PFSK-1 (cell line): Measurements from ENCODE around the gene SEMG2.

ENCODE experiments used
- FOXP2 ChIP-seq: optimal IDR thresholded peaks from 2 replicates; pipeline ENCODE3; 2011; ENCODE audit warnings: borderline replicate concordance, control low read depth, inconsistent platforms; ENCODE audit not compliant: insufficient read depth; ENCODE audit errors: extremely low read length, extremely low read depth
- POLR2AphosphoS5 ChIP-seq: IDR thresholded peaks from 2 replicates; pipeline ENCODE4 v1.6.1; 2012; ENCODE audit warnings: low read depth, mild to moderate bottlenecking, control low read depth, low read length, moderate library complexity
- REST ChIP-seq, 2 experiments: IDR thresholded peaks; 2 replicates each; pipeline versions ENCODE4 v1.6.1 to v1.8.0; 2011 to 2012; ENCODE audit warnings: low read depth in 2 of 2, low read length in 2 of 2, control low read depth in 1 of 2, inconsistent platforms in 1 of 2, mild to moderate bottlenecking in 1 of 2, moderate library complexity in 1 of 2; ENCODE audit not compliant: insufficient read depth in 1 of 2
- SIN3A ChIP-seq: IDR thresholded peaks from 2 replicates; pipeline ENCODE4 v1.6.1; 2012; ENCODE audit warnings: mild to moderate bottlenecking, low read length, moderate library complexity, borderline replicate concordance; ENCODE audit not compliant: insufficient read depth
- TAF1 ChIP-seq: IDR thresholded peaks from 2 replicates; pipeline ENCODE4 v1.6.1; 2012; ENCODE audit warnings: low read length, control low read depth, borderline replicate concordance; ENCODE audit not compliant: insufficient read depth

SEMG2 gene

GRCh38 chr20:45247865-45248264 is 26.7 kb downstream of the SEMG2 start:
- no peak for TF ChIP-seq FOXP2
- no peak for TF ChIP-seq SIN3A
- no peak for TF ChIP-seq TAF1
- no peak for TF ChIP-seq POLR2AphosphoS5
- TF ChIP-seq REST (IDR thresholded peaks at IDR 0.05; ENCODE audit: insufficient read depth in 1 of 2, low read depth in 2 of 2, low read length in 2 of 2) = no peak

GRCh38 chr20:45248609-45249008 is 27.4 kb downstream of the SEMG2 start:
- TF ChIP-seq TAF1 (no peak), REST (IDR thresholded peaks at IDR 0.05; ENCODE audit: insufficient read depth in 1 of 2, low read depth in 2 of 2, low read length in 2 of 2) (no peak), SIN3A (no peak), POLR2AphosphoS5 (no peak), FOXP2 (no peak)

- TF ChIP-seq POLR2AphosphoS5 (no peak), TAF1 (no peak), REST (IDR thresholded peaks at IDR 0.05; ENCODE audit: insufficient read depth in 1 of 2, low read depth in 2 of 2, low read length in 2 of 2) (no peak), FOXP2 (no peak), SIN3A (no peak)
Observed at GRCh38 chr20:45251884-45252560, 30.8 kb downstream of the SEMG2 start.

GRCh38 chr20:45253261-45253660 is 32.1 kb downstream of the SEMG2 start:
- TF ChIP-seq TAF1 (no peak), FOXP2 (no peak), POLR2AphosphoS5 (no peak), SIN3A (no peak), REST (IDR thresholded peaks at IDR 0.05; ENCODE audit: insufficient read depth in 1 of 2, low read depth in 2 of 2, low read length in 2 of 2) (no peak)
